ENCODE results near the gene PCDH9.

GRCh38 chr13:67204764-67205163 is 25.4 kb downstream of the PCDH9 start:
- TF ChIP-seq CTCF (conservative IDR thresholded peaks at IDR 0.05 in 1 of 2, IDR thresholded peaks at IDR 0.05 in 1 of 2; ENCODE audit: extremely low read depth in 1 of 2, insufficient read depth in 1 of 2, low read depth in 1 of 2, low read length in 2 of 2) (no peak), EZH2 (IDR thresholded peaks at IDR 0.05; ENCODE audit: borderline replicate concordance, low read length) (no peak)

All from mammary epithelial cell (primary cell).